8988T (cell line): Measurements from ENCODE around the gene POU2AF1.
"Not testable (repeated sequence)": the region's sequence is repeated elsewhere in the genome, so short reads cannot be mapped to it uniquely, and the experiment has no call there.

ENCODE experiments used
- DNase-seq: peaks from one replicate; pipeline ENCODE4 v3.0.0; 2011

Gene POU2AF1

DNA sequence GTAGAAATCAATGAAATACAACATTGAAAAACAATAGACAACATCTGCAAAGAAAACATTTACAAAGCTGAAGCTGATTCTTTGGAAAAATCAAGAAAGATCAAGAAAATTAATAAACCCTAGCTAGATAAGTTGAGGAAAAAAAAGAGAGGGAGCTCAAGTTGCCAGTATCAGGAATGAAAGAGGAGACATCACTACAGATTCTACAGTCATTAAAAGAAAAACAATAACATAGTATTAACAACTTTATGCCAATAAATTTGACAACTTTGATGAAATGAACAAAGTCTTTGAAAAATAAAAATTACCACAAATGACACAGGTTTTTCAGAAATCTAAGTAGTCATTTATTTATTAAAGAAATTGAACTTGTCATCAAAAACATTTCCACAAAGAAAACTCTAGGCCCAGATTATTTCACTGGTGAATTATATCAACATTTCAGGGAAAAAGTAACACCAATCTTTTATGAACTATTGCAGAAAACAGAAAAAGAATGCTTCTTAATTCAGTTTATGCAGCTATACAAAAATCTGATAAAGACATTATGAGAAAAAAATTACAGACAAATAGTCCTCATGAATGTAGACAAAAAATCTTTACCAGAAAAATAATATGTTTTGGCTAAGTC, 39.2 kb downstream of the POU2AF1 start:
- DNase-seq = no peak

- no peak for DNase-seq
Measured at GRCh38 chr11:111336582-111337256, 42.4 kb downstream of the POU2AF1 start.

- DNase-seq = no peak
Measured at GRCh38 chr11:111336062-111336461, 43.0 kb downstream of the POU2AF1 start.

GRCh38 chr11:111335549-111335948, 43.5 kb downstream of the POU2AF1 start:
- no peak for DNase-seq

DNA sequence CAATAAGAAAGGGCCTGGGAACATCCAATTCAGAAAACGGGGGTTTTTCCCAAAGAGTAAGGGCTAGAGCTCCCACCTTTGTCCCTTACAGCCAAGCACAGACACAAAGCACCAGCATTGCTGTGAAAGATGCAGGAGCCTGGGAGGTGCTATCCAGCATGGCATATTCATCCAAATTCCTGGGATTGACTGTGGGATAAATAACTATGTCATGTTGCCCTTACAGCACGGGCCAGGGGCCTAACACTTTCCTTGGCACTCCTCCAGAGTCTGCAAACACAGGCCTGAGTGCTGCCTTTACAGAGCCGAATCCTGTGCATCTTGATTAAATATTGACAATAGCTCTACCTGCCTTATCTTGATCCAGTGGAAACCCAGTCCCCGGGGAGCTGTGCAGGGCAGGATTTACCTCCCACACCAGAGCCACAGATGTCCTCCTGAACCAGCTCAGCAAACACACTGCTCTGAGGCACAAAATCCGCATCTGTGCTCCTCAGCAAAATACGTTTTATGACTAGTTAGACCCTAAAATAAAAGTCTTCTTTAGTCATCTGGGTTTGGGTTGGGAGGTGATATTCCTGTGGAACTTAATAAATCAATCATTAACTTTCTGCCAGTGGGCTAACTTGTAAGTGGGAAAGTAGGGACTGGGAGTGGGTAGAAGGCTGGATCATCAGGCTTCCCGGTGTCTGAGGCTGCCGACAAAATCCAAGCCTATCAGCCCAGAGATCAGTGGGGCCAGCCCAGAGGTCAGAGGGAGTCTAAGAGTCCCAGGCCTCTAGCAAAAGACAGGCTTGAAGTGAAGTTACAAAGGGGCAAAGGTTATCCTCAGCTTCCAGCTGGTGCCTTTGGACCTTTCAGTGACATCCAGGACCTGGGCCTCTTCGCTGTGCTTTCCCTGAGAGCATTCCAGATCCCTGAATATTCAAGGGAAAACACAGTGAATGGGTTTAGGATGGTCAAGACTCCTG, 44.3 kb downstream of the POU2AF1 start:
- no peak for DNase-seq

GRCh38 chr11:111331711-111332479, 47.2 kb downstream of the POU2AF1 start:
- no peak for DNase-seq

DNA sequence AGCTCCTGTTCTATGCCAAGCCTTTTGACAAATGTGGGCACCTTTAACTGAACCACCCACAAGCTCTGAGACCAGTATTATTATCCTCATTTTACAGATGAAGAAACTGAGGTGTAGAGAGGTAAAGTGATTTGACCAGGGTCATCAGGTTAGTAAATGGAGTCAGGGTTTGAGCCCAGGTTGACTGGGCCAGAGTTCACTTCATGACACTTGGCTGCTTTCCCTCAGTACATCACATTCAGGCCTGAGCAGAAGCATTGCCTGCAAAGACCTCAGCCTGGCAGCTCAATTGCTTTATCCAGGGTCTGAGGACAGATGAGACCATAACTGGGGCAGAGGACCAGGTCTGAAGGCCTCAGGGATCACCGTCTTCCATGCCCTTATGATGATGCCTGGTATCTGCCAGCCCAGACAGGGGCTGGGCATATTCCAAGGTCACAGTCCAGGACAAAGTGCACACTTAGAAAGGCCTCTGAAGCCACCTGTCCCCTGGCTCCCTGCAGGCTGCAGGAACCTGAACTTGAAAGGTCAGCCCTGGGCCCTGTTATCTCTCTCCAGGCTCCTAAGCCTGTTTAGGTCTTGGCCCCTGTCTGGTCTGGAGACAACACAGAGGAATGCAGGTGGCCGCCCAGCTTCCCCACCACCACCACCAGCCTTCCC, 48.7 kb downstream of the POU2AF1 start:
- no peak for DNase-seq

DNA sequence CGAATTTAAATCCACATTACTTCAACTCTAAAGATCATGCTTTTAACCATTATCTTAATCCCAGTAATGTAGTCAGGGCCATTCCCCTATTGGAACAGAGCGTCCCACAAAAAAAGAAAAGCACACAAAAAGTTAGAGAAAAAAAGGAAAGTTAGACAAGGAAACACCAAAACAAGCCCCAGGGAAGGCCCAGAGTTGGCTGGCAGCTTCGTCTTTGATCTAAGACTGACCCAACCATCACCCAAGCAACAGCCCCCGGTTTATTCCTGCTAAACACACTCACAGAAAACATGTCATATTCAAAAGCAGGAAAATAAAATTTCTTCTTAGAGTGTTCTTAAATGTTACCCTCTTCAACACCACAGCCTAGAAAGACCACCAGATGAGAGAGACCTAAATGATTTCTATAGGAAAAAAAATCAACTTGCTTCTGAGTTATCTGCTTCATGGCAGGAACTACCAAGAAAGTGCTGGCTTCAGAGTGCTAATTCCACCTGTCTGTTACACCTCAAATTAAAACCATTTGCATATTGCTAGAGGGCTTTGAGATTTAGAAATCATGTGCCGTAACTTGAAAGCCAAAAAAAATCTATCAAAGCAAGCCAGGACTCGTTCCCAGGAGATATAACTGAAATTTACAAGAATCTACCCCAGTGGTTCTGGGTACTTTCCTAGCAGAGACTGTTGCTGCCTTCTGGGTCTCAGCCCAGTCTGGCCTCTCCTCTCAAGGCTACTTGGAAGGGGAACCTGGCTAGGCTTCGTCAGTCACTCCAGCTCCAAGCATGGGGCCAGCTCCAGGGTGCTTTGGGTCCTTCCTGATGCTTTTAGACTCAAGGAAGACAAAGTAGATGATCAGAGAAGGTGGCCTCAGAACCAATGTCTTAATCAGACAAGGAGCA, 49.5 kb downstream of the POU2AF1 start:
- no peak for DNase-seq

DNA sequence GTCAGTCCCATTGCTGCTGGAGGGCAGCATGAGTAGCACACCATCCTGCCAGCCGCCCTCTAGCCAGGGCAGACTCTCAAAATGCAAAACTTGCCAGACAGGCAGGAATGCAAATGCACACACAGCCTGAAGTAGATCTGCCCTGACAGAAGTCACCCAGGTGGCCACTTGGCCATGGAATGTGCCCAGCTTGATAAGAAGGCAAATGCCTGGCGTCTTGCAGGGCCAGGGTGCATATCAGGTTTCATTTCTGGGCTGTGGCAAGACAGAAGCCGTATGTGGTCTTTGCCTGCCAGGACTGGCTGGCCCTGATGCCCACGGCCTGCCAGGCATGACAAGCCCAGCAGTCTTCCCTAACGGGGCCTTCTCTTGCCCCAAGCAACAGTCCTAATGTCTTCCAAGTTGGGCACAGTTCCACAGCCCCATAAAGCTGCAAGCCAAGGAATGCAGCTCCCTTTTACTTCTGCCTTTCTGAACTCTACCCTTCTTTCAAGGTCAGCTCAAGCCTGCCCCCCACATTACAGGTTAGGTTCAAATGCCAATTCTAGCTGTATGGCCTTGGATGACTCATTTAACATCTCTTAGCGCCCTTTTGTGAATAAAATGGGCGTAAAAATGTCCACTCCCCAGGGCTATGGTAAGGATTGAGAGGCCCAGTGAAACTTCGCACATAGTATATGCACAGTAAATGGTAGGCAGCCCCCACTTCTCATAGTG, 51.0 kb downstream of the POU2AF1 start:
- no peak for DNase-seq

GRCh38 chr11:111326824-111327223, 52.3 kb downstream of the POU2AF1 start:
- no peak for DNase-seq

- DNase-seq = no peak
Measured at GRCh38 chr11:111325259-111325658, 53.8 kb downstream of the POU2AF1 start.

DNA sequence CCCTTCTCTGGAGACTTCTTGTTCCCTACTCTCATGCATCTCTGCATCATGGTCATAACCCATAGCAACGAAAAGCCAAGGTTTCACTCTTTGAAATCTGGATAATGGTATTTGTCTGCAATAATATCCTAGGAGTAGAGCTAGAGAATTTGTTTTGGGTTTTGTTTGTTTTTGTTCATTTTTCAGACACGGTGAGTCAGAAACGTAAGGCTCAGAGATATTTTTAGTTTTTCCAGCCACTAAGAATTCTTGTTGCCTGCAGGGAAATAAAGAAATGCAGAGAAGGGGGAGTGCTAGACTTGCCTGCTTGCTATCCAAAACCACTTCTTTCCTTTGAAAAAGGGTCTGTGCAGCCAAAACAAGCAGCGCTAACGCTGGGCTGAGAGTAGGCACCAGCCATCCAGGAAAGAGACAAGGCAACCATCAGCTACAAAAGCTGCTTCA, 54.8 kb downstream of the POU2AF1 start:
- no peak for DNase-seq

GRCh38 chr11:111322534-111322933, 56.5 kb downstream of the POU2AF1 start:
- no peak for DNase-seq

DNA sequence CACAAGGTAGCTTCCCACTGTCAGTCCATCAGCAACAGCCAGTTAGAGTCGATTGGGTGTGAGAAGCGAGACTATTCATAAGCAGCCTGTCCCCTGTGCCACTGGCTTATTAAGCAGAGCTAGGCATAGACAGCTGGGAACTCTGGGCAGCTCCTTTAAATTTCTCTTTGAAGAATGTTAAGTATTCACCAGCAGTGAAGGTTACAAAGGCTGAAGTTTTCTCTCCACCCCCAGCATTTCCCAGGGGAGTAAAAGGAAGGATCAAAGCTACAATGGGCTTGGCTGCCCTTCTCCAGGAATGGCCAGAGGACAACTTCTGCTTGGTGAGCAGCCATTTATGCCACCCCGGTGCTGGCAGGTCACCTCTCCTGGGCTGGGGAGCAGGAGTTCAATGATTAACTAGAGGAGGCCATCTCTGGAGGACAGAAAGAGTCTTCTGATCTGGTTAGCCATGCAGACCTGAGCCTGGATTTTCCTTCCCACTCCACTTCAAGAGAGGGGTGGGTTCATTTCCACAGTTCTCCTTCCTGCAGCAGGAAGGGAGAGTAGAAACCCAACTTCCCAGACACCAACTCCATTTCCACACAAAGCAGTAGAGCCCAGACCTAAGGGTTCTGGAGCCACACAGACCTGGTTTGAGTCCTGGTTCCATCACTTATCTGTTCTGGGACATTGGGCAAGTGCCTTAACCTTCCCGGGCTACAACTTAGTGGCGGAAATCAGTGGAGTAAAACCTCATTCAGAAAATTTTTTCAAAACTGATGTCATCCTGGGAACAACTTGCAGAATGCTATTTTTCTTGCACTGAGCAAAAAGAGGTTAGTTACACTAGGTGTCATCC, 58.1 kb downstream of the POU2AF1 start:
- DNase-seq = no peak

- DNase-seq = not testable (repeated sequence)
Measured at GRCh38 chr11:111320199-111320598, 58.9 kb downstream of the POU2AF1 start.

GRCh38 chr11:111319296-111319695, 59.8 kb downstream of the POU2AF1 start:
- DNase-seq = no peak

DNA sequence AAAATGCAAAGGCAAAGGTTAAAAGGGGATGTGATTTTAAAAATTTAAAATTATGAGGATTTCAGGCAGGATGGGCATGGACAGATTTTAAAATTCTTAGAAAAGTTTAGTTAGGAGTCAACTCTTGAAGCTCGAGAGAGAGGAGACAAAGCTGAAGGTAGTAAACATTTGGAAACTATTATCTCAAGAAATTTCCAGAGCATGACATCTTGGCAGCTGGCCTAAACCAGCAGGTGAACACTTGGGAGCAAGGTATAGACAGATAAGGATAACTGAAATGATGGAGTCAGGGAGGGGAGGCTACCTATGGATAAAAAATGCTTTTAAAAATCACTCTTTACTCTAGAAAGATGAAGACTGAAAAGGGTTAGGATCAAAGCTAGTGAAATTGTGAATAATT, 67.0 kb downstream of the POU2AF1 start:
- DNase-seq = no peak

DNA sequence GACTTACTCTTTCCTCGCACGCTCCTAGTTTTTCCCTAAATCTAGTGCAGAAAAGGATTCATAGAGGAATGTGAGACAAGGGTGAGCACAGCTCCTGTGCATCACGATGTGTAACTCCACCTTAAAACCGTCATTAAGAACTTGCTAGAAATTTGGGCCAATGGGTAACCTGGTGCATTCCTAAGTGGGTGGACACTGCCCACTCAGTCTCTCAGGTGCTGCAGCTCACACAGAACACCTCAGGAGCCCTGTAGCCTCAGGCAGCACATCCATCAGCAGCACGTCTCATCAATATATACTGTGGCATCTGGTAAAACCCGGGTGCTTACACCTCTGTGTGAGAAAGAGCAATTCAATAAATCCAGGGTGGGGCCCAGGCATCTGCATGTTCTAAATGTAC, 68.4 kb downstream of the POU2AF1 start:
- DNase-seq = no peak

DNA sequence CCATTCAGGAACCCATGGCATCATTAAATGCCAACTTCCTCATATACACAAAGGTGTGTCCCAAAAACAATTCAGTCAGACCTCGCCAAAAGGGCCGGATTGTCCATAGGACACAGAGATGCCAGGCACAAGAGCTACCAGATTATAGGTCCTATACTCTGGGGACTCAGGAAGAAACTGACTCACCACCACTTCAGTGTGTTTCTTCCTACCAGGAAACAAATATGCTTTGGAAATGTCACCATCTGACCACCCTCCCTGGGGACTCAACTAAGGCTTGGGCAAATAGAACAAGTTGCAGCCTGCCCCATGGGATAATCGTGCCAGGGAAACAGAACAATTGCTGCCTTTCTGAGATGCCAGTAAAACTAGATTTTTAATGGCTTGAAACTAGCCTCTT, 69.0 kb downstream of the POU2AF1 start:
- no peak for DNase-seq
